Activated T-cell treated with anti-CD3 and anti-CD28 coated beads, Interleukin-2, amount 50 U/mL, for 24 hours (primary cell): Measurements from ENCODE around the gene CNTNAP2.

Source experiments
- DNase-seq: peaks from one replicate; pipeline ENCODE4 v3.0.0-alpha.2; 2020
- H3K27ac Mint-ChIP-seq: 2 replicates; pipeline ENCODE4 v1.8.0; 2020; ENCODE audit warnings: mild to moderate bottlenecking, mixed read lengths
- H3K27me3 Mint-ChIP-seq: 2 replicates; pipeline ENCODE4 v1.8.0; 2020; ENCODE audit warnings: mixed read lengths
- H3K36me3 Mint-ChIP-seq: 2 replicates; pipeline ENCODE4 v1.8.0; 2020; ENCODE audit warnings: low read depth, mixed read lengths
- H3K4me1 Mint-ChIP-seq: 2 replicates; pipeline ENCODE4 v1.8.0; 2020; ENCODE audit warnings: low read depth, mixed read lengths
- H3K4me3 Mint-ChIP-seq: 2 replicates; pipeline ENCODE4 v1.8.0; 2020; ENCODE audit warnings: mild to moderate bottlenecking, moderate library complexity, mixed read lengths
- H3K9me3 Mint-ChIP-seq: 2 replicates; pipeline ENCODE4 v1.8.0; 2020; ENCODE audit warnings: mixed read lengths

Gene CNTNAP2

GRCh38 chr7:148108381-148108780 lies 1991.8 kb downstream of the CNTNAP2 start:
- H3K4me1 Mint-ChIP-seq, result no peaks in the 10 kb centered on the region
- H3K9me3 Mint-ChIP-seq, result no peaks in the 10 kb centered on the region
- no peak for DNase-seq
- H3K4me3 Mint-ChIP-seq, result no peak overlapping the region
- H3K27ac Mint-ChIP-seq, result no peak overlapping the region
- H3K27me3 Mint-ChIP-seq, result peaks cover 11% of the 10 kb centered on the region
- H3K36me3 Mint-ChIP-seq, result no peaks in the 10 kb centered on the region

GRCh38 chr7:148110097-148110868 lies 1993.7 kb downstream of the CNTNAP2 start:
- no peak for DNase-seq
- Mint-ChIP-seq H3K27me3 (peaks cover 7% of the 10 kb centered on the region), H3K4me3 (no peak overlapping the region), H3K36me3 (no peaks in the 10 kb centered on the region), H3K27ac (no peak overlapping the region), H3K4me1 (no peaks in the 10 kb centered on the region), H3K9me3 (no peaks in the 10 kb centered on the region)

GRCh38 chr7:148114804-148115203 lies 1998.2 kb downstream of the CNTNAP2 start:
- Mint-ChIP-seq H3K27me3 (peaks cover 7% of the 10 kb centered on the region), H3K27ac (no peak overlapping the region), H3K36me3 (no peaks in the 10 kb centered on the region), H3K4me3 (no peak overlapping the region), H3K4me1 (no peaks in the 10 kb centered on the region), H3K9me3 (no peaks in the 10 kb centered on the region)
- DNase-seq, result no peak

GRCh38 chr7:148115308-148115707 lies 1998.7 kb downstream of the CNTNAP2 start:
- no peak overlapping the region for H3K27ac Mint-ChIP-seq
- H3K9me3 Mint-ChIP-seq, result no peaks in the 10 kb centered on the region
- no peaks in the 10 kb centered on the region for H3K36me3 Mint-ChIP-seq
- no peaks in the 10 kb centered on the region for H3K4me1 Mint-ChIP-seq
- no peak for DNase-seq
- peaks cover 6% of the 10 kb centered on the region for H3K27me3 Mint-ChIP-seq
- H3K4me3 Mint-ChIP-seq, result no peak overlapping the region

GRCh38 chr7:148116195-148116594 lies 1999.6 kb downstream of the CNTNAP2 start:
- no peaks in the 10 kb centered on the region for H3K9me3 Mint-ChIP-seq
- H3K27me3 Mint-ChIP-seq, result no peaks in the 10 kb centered on the region
- H3K4me1 Mint-ChIP-seq, result no peaks in the 10 kb centered on the region
- no peak for DNase-seq
- no peaks in the 10 kb centered on the region for H3K36me3 Mint-ChIP-seq
- no peak overlapping the region for H3K27ac Mint-ChIP-seq
- no peak overlapping the region for H3K4me3 Mint-ChIP-seq

- no peaks in the 10 kb centered on the region for H3K36me3 Mint-ChIP-seq
- no peak for DNase-seq
- no peaks in the 10 kb centered on the region for H3K9me3 Mint-ChIP-seq
- no peak overlapping the region for H3K27ac Mint-ChIP-seq
- H3K27me3 Mint-ChIP-seq, result no peaks in the 10 kb centered on the region
- no peaks in the 10 kb centered on the region for H3K4me1 Mint-ChIP-seq
- no peak overlapping the region for H3K4me3 Mint-ChIP-seq
Measured at GRCh38 chr7:148116829-148117403, 2000.3 kb downstream of the CNTNAP2 start.

- no peaks in the 10 kb centered on the region for H3K9me3 Mint-ChIP-seq
- no peak overlapping the region for H3K4me3 Mint-ChIP-seq
- no peaks in the 10 kb centered on the region for H3K4me1 Mint-ChIP-seq
- H3K27me3 Mint-ChIP-seq, result no peaks in the 10 kb centered on the region
- no peak overlapping the region for H3K27ac Mint-ChIP-seq
- no peaks in the 10 kb centered on the region for H3K36me3 Mint-ChIP-seq
- DNase-seq, result no peak
Measured at GRCh38 chr7:148118371-148118770, 2001.8 kb downstream of the CNTNAP2 start.

- no peak for DNase-seq
- H3K36me3 Mint-ChIP-seq, result no peaks in the 10 kb centered on the region
- no peaks in the 10 kb centered on the region for H3K4me1 Mint-ChIP-seq
- H3K4me3 Mint-ChIP-seq, result no peak overlapping the region
- no peaks in the 10 kb centered on the region for H3K9me3 Mint-ChIP-seq
- H3K27ac Mint-ChIP-seq, result no peak overlapping the region
- no peaks in the 10 kb centered on the region for H3K27me3 Mint-ChIP-seq
Measured at GRCh38 chr7:148121401-148121800, 2004.8 kb downstream of the CNTNAP2 start.

- Mint-ChIP-seq H3K27ac (no peak overlapping the region), H3K9me3 (no peaks in the 10 kb centered on the region), H3K27me3 (no peaks in the 10 kb centered on the region), H3K36me3 (no peaks in the 10 kb centered on the region), H3K4me1 (no peaks in the 10 kb centered on the region), H3K4me3 (no peak overlapping the region)
- no peak for DNase-seq
Measured at GRCh38 chr7:148121847-148122246, 2005.2 kb downstream of the CNTNAP2 start.

GRCh38 chr7:148124477-148124876 lies 2007.9 kb downstream of the CNTNAP2 start:
- H3K9me3 Mint-ChIP-seq, result no peaks in the 10 kb centered on the region
- H3K27ac Mint-ChIP-seq, result no peak overlapping the region
- H3K36me3 Mint-ChIP-seq, result no peaks in the 10 kb centered on the region
- no peak overlapping the region for H3K4me3 Mint-ChIP-seq
- no peaks in the 10 kb centered on the region for H3K4me1 Mint-ChIP-seq
- no peak for DNase-seq
- no peaks in the 10 kb centered on the region for H3K27me3 Mint-ChIP-seq

- no peak for DNase-seq
- Mint-ChIP-seq H3K4me1 (no peaks in the 10 kb centered on the region), H3K27ac (no peak overlapping the region), H3K4me3 (no peak overlapping the region), H3K27me3 (no peaks in the 10 kb centered on the region), H3K9me3 (no peaks in the 10 kb centered on the region), H3K36me3 (no peaks in the 10 kb centered on the region)
Measured at GRCh38 chr7:148127374-148127773, 2010.8 kb downstream of the CNTNAP2 start.

- Mint-ChIP-seq H3K9me3 (no peaks in the 10 kb centered on the region), H3K4me1 (no peaks in the 10 kb centered on the region)
Measured at GRCh38 chr7:148129023-148129422, 2012.4 kb downstream of the CNTNAP2 start.

GRCh38 chr7:148135116-148135515 lies 2018.5 kb downstream of the CNTNAP2 start:
- no peak overlapping the region for H3K4me3 Mint-ChIP-seq
- no peak for DNase-seq
- no peak overlapping the region for H3K27ac Mint-ChIP-seq
- no peaks in the 10 kb centered on the region for H3K27me3 Mint-ChIP-seq
- H3K9me3 Mint-ChIP-seq, result peaks cover 3% of the 10 kb centered on the region
- H3K36me3 Mint-ChIP-seq, result no peaks in the 10 kb centered on the region
- H3K4me1 Mint-ChIP-seq, result no peaks in the 10 kb centered on the region

More at GRCh38 chr7:148129023-148129422, 2012.4 kb downstream of the CNTNAP2 start:
- H3K27me3 Mint-ChIP-seq, result no peaks in the 10 kb centered on the region
- H3K27ac Mint-ChIP-seq, result no peak overlapping the region
- H3K36me3 Mint-ChIP-seq, result no peaks in the 10 kb centered on the region
- H3K4me3 Mint-ChIP-seq, result no peak overlapping the region
- no peak for DNase-seq

GRCh38 chr7:148135997-148136396 lies 2019.4 kb downstream of the CNTNAP2 start:
- H3K27me3 Mint-ChIP-seq, result no peaks in the 10 kb centered on the region
- H3K4me3 Mint-ChIP-seq, result no peak overlapping the region
- H3K4me1 Mint-ChIP-seq, result no peaks in the 10 kb centered on the region
- no peaks in the 10 kb centered on the region for H3K36me3 Mint-ChIP-seq
- H3K27ac Mint-ChIP-seq, result no peak overlapping the region
- peaks cover 3% of the 10 kb centered on the region for H3K9me3 Mint-ChIP-seq
- no peak for DNase-seq

- Mint-ChIP-seq H3K27ac (no peak overlapping the region), H3K4me3 (no peak overlapping the region), H3K9me3 (no peaks in the 10 kb centered on the region), H3K36me3 (no peaks in the 10 kb centered on the region), H3K27me3 (no peaks in the 10 kb centered on the region), H3K4me1 (no peaks in the 10 kb centered on the region)
- no peak for DNase-seq
Measured at GRCh38 chr7:148142660-148143248, 2026.2 kb downstream of the CNTNAP2 start.
